K562 (cell line): ENCODE results near the gene AHI1. TPM values are rescaled to one million over a fixed set of nuclear protein-coding genes. Genes with fewer than 3 reads are reported as not detected.
A peak's percentile ranks its signal among the peaks of the same experiment; 100 is the strongest.

Experiments
- CXXC5 ChIP-seq: fragments of 250-450 bp; sonication (Bioruptor Pico); IDR thresholded peaks from 2 replicates; pipeline ENCODE4 v1.8.0; 2022; ENCODE audit warnings: inconsistent platforms, mild to moderate bottlenecking, moderate library complexity
- DMBX1 ChIP-seq: fragments of 250-450 bp; sonication (Bioruptor Pico); IDR thresholded peaks from 2 replicates; pipeline ENCODE4 v1.8.0; 2022; ENCODE audit warnings: inconsistent platforms, mild to moderate bottlenecking, moderate library complexity, borderline replicate concordance
- HIVEP1 ChIP-seq: fragments of 250-450 bp; sonication (Bioruptor Pico); IDR thresholded peaks from 2 replicates; pipeline ENCODE4 v1.4.0; 2020; ENCODE audit warnings: mild to moderate bottlenecking
- HOXB6 ChIP-seq: fragments of 250-450 bp; sonication (Bioruptor Pico); IDR thresholded peaks from 2 replicates; pipeline ENCODE4 v1.5.1; 2022; ENCODE audit warnings: mild to moderate bottlenecking, borderline replicate concordance
- KDM1A ChIP-seq, 2 experiments: fragments of 450-650 bp; IDR thresholded peaks; 2 replicates each; pipeline ENCODE4 v1.6.1; 2016; ENCODE audit warnings: mild to moderate bottlenecking in 2 of 2
- L3MBTL2 ChIP-seq: fragments of 450-650 bp; IDR thresholded peaks from 2 replicates; pipeline ENCODE4 v1.6.1; 2016; ENCODE audit warnings: mild to moderate bottlenecking, moderate library complexity
- LEF1 ChIP-seq: fragments of 450-650 bp; IDR thresholded peaks from 2 replicates; pipeline ENCODE4 v1.6.1; 2016; ENCODE audit warnings: mild to moderate bottlenecking
- MLX ChIP-seq, 2 experiments: fragments of 450-650 bp in 1 of 2; sonication (generic) in 1 of 2; formaldehyde crosslinking; conservative IDR thresholded peaks; 2 replicates each; pipeline versions ENCODE4 v1.4.0 to v1.8.1; 2020 to 2022; ENCODE audit warnings: mild to moderate bottlenecking in 1 of 2, missing genetic modification reagents in 1 of 2
- PHTF2 ChIP-seq: fragments of 250-450 bp; sonication (Bioruptor Pico); IDR thresholded peaks from 2 replicates; pipeline ENCODE4 v1.5.0; 2021; ENCODE audit warnings: mild to moderate bottlenecking
- RAD51 ChIP-seq: fragments of 450-650 bp; IDR thresholded peaks from 2 replicates; pipeline ENCODE4 v1.7.1; 2016; ENCODE audit warnings: low read depth, mild to moderate bottlenecking, borderline replicate concordance
- SNAPC5 ChIP-seq: fragments of 250-450 bp; sonication (Bioruptor Pico); IDR thresholded peaks from 2 replicates; pipeline ENCODE4 v1.8.0; 2021; ENCODE audit warnings: moderate library complexity, mild to moderate bottlenecking, inconsistent platforms
- STAT5A ChIP-seq: IDR thresholded peaks from 2 replicates; pipeline ENCODE4 v1.6.1; 2012; ENCODE audit warnings: low read length, inconsistent platforms, borderline replicate concordance
- SUPT5H ChIP-seq: fragments of 450-650 bp; IDR thresholded peaks from 2 replicates; pipeline ENCODE4 v1.6.1; 2016
- TCF15 ChIP-seq: fragments of 250-450 bp; sonication (Bioruptor Pico); IDR thresholded peaks from 2 replicates; pipeline ENCODE4 v1.8.0; 2022; ENCODE audit warnings: moderate library complexity, mild to moderate bottlenecking, inconsistent platforms
- THRB ChIP-seq: fragments of 450-650 bp; formaldehyde crosslinking; conservative IDR thresholded peaks from 2 replicates; pipeline ENCODE4 v1.4.0; 2022; ENCODE audit warnings: mild to moderate bottlenecking, missing genetic modification characterization
- ZBTB9 ChIP-seq: fragments of 450-650 bp; formaldehyde crosslinking; IDR thresholded peaks from 2 replicates; pipeline ENCODE4 v1.4.0; 2020; ENCODE audit warnings: mild to moderate bottlenecking, moderate library complexity
- ZNF12 ChIP-seq: sonication (generic); formaldehyde crosslinking; IDR thresholded peaks from 2 replicates; pipeline ENCODE4 v1.4.0; 2020; ENCODE audit warnings: mild to moderate bottlenecking, missing genetic modification reagents
- ZNF217 ChIP-seq: sonication (generic); formaldehyde crosslinking; IDR thresholded peaks from 2 replicates; pipeline ENCODE4 v1.8.0; 2022; ENCODE audit warnings: mild to moderate bottlenecking, missing genetic modification reagents
- ZNF239 ChIP-seq: fragments of 250-450 bp; sonication (Bioruptor Pico); IDR thresholded peaks from 2 replicates; pipeline ENCODE4 v1.4.0; 2020; ENCODE audit warnings: mild to moderate bottlenecking
- ZNF395 ChIP-seq: fragments of 200-800 bp; sonication (Bioruptor generic); IDR thresholded peaks from 2 replicates; pipeline ENCODE4 v1.6.1; 2017; ENCODE audit warnings: missing genetic modification characterization, missing compliant biosample characterization
- ZNF518B ChIP-seq: fragments of 250-450 bp; sonication (Bioruptor Pico); IDR thresholded peaks from 2 replicates; pipeline ENCODE4 v1.5.0; 2021; ENCODE audit warnings: mild to moderate bottlenecking, moderate library complexity
- ZNF830 ChIP-seq: fragments of 250-450 bp; sonication (Bioruptor Pico); IDR thresholded peaks from 2 replicates; pipeline ENCODE4 v1.5.0; 2021; ENCODE audit warnings: mild to moderate bottlenecking
- polyA plus RNA-seq, 8 experiments: library from polyadenylated mRNA; depleted of rRNA in 4 of 8; stranded (reverse) in 5 of 8; unstranded in 3 of 8; fragments of >200 nt; fragmentation: Nextera tagmentation in 2 of 8; fragmentation: Illumina TruSeq in 1 of 8; extraction: Ambion mirVana in 2 of 8; extraction: Trizol in 1 of 8; gene quantifications; 2 replicates each; pipeline versions ENCODE4 v1.2.1 to v1.2.3, GENCODE V29; 2011 to 2014; ENCODE audit warnings: inconsistent platforms in 1 of 8, missing spikeins in 1 of 8
- total RNA-seq, 7 experiments: library from RNA; depleted of rRNA in 6 of 7; stranded (reverse); fragments of >200 nt in 6 of 7; fragmentation: Illumina TruSeq in 2 of 7; extraction: Trizol in 2 of 7; gene quantifications; 2 replicates each; pipeline versions ENCODE4 v1.2.1 to v1.2.3, GENCODE V29; 2011 to 2021; ENCODE audit warnings: low replicate concordance in 1 of 7

The AHI1 gene
- total and polyA plus RNA-seq, 9 of the 15 experiments (the other 6 are each of a cell fraction or from before 2014, with no cell fraction given): 24.7 to 54.9 (median 32.2) TPM

- TF ChIP-seq THRB (CRISPR knock-in tag) (no peak), ZNF12 (CRISPR knock-in tag) (no peak), ZNF239 (CRISPR knock-in tag) (0 out of 2 replicates have a peak, but pooled peaks have one; percentile 25), ZNF217 (CRISPR knock-in tag) (no peak), ZNF518B (CRISPR knock-in tag) (no peak), KDM1A (IDR thresholded peaks at IDR 0.05) (no peak), HIVEP1 (CRISPR knock-in tag) (peak; percentile 18; the same call in 1 of the 2 replicates), DMBX1 (peak; percentile 83; the same call in 1 of the 2 replicates), ZBTB9 (CRISPR knock-in tag) (no peak), SNAPC5 (CRISPR knock-in tag) (no peak), HOXB6 (no peak), STAT5A (no peak), SUPT5H (no peak), LEF1 (no peak), ZNF395 (CRISPR knock-in tag) (no peak), RAD51 (no peak), PHTF2 (CRISPR knock-in tag) (peak; percentile 71; the same call in 1 of the 2 replicates), ZNF830 (CRISPR knock-in tag) (no peak), L3MBTL2 (peak; percentile 54), CXXC5 (CRISPR knock-in tag) (peak; percentile 43), MLX (CRISPR knock-in tag; conservative IDR thresholded peaks at IDR 0.05) (no peak), TCF15 (no peak)
Observed at GRCh38 chr6:135305684-135306083, 191.9 kb downstream of the AHI1 start (continued).
